HG02678 (cell line): ENCODE results near the gene SNRNP35.
"Not testable (repeated sequence)": the region's sequence is repeated elsewhere in the genome, so short reads cannot be mapped to it uniquely, and the experiment has no call there.

Experiments used
- ATAC-seq: cut with Tn5 transposase; IDR thresholded peaks from one replicate; pipeline ENCODE4 v1.9.1; 2021; ENCODE audit warnings: mild to moderate bottlenecking, moderate library complexity; ENCODE audit not compliant: unreplicated experiment

SNRNP35 gene, protein sequence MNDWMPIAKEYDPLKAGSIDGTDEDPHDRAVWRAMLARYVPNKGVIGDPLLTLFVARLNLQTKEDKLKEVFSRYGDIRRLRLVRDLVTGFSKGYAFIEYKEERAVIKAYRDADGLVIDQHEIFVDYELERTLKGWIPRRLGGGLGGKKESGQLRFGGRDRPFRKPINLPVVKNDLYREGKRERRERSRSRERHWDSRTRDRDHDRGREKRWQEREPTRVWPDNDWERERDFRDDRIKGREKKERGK

DNA sequence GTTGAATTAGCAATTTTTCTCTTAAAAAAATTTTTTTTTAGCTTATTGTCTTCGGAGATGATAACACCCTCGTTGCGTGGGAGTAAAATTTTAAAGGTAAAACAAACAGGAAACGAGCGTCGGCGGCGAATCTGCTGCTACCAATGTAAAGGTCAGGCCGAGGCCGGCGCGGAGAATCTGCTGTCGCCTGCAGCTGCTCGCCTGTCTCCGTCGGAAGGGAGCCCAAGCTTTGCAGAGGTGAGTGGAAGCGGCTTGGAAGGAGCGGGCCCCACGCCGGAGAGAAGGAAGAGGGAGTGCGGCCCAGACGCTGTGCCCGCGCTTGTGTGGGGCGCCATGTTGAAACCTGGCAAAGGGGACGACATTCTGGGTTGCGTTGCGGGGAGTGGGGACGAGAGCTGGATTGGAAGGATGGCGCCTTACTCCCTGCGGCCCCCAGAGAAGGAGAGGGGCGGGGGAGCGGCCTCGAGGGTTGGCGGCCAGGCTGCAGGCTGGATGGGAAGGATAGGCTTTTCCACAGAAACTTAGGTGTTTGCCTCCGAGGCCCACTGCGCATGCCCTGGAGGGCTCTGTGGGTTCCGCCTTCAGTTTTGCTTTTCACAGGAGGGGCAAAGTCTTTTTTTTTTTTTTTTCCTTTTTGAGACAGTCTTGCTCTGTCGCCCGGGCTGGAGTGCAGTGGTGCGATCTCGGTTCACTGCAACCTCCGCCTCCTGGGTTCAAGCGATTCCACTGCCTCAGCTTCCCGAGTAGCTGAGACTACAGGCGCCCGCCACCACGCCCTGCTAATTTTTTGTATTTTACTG, at the start of gene SNRNP35:
Gene SNRNP35 (plus strand): TSS at position 160 of the 800 bp plus-strand sequence. CDS start 7,402 bp downstream, outside the sequence.
- ATAC-seq: peak; percentile 64

DNA sequence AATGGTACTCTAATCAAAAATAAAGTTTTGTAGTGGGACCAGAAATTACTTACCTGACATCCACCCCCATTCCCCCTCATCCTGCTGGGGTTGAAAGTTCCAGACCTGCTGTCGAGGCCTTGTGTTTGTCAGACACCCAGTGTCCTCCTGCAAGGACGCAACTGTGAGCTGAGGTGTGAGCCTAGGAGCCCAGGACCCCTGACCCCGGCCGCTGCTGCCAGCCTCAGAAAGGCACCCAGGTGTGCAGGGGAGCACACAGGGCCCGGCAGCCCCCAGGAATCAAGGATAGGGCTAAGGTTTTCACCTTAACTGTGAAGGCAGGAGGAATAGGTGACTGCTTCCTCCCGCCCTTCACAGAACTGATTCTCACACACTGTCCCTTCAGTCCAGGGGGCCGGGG, 49.3 kb upstream of the SNRNP35 start:
- ATAC-seq: not testable (repeated sequence)

DNA sequence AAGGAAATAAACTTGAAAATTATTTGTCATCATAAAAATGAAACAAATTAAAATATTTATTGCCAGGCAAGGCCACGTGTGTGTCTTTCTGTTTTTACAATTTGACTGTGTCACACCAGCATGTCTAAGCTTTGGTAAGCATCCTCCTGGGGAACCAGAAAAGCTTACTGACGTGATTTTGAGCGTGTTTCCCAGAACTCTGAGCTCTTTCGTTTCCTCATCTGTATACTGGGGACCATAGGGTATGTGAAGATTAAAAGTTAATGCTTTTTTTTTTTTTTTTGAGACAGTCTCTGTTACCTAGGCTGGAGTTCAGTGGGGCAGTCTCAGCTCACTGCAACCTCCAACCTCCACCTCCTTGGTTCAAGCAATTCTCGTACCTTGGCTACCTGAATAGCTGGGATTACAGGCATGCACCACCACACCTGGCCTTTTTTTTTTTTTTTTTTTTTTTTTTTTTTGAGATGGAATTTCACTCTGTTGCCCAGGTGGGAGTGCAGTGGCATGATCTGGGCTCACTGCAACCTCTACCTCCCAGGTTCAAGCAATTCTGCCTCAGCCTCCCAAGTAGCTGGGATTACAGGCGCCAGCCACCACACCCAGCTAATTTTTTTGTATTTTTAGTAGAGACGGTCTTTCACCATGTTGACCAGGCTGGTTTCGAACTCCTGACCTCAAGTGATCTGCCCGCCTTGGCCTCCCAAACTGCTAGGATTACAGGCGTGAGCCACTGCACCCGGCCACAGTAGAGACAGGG, 48.5 kb upstream of the SNRNP35 start:
- not testable (repeated sequence) for ATAC-seq

DNA sequence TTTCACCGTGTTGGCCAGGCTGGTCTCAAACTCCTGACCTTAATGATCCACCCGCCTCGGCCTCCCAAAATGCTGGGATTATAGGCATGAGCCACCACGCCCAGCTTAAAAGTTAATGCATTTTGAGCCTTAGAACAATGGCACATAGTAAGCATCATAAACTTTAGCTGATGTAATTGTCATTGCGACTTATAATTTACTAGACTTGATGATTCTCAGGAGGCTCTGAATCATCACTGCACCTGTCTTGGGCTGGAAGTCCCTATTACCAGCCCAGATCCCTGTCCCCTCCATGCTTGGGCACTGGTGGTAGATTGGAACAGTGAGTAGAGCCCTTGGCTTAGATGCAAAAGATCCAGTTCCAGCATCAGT, 47.9 kb upstream of the SNRNP35 start:
- ATAC-seq: no peak

DNA sequence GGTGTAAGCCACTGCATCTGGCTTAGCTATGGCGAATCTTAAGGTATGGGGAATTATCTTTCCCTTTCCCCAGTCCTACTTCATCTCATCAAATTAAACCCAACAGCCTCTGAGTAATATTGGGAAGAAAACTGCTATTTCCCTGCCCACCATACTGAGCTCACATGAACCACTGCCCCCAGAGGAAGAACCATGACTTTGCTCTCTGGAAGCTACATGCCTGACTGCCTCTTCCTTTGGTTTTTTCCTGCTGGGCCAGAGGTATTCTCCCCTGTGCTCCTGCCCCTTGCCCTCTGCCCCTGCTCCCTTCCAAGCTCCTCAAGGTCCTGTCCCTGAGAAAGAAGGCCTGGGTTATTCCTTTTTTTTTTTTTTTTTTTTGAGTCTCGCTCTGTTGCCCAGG, 36.6 kb upstream of the SNRNP35 start:
- ATAC-seq: no peak

DNA sequence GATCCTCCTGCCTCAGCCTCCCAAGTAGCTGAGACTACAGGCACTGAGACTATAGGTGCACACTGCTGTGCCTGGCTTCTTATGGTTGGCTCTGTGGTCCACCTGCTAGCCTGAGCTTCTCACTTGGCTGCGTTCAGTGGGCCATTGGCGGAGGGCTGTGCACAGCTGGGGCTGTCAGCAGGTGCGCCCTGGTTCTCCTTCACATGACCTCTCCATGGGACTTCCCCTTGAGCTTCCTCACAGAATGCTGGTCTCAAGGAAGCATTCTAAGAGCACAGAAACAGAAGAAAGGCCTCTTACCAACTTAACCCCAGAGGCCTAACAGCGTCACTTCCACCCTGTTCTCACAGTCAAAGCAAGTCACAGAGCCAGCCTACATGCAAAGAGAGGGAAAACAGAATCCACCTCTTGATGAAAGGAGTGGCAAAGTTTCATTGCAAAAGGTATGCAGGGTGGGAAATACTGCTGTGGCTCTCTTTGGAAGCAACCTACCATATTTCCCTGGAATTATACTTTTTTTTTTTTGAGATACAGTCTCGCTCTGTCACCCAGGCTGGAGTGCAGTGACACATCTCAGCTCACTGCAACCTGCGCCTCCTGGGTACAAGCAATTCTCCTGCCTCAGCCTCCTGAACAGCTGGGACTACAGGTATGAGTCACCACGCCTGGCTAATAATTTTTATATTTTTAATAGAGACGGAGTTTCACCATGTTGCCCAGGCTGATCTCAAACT, 30.7 kb upstream of the SNRNP35 start:
- peak; percentile 94 for ATAC-seq

DNA sequence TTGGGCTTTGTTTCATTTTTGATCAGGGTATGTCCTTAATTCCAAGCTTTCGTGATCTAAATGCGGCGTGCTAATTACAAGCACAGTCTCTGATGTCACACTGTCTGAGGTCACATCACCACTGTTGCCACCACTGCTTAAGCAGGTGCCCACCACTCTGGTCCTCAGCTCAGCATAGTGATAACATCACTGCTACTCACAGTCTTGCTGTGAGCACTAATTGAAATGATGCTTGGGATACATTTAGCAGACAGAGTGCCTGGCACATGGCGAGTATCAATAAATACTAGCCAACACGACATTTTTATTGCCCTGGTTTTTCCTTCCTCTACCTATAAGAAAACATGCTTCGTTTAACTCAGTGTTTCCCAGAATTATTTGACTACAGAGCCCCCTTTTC, 29.3 kb upstream of the SNRNP35 start:
- ATAC-seq: no peak

DNA sequence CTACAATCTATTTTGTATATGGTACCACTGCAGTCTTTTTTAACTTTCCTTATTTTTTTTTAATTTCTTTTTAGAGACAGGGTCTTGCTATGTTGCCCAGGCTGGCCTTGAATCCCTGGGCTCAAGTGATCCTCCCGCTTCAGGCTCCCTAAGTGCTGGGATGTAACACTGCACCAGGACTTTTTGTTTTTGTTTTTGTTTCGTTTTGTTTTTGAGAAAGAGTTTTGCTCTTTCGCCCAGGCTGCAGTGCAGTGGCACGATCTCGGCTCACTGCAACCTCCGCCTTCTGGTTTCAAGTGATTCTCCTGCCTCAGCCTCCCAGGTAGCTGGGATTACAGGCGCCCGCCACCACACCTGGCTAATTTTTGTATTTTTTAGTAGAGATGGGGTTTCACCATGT, 28.8 kb upstream of the SNRNP35 start:
- not testable (repeated sequence) for ATAC-seq

DNA sequence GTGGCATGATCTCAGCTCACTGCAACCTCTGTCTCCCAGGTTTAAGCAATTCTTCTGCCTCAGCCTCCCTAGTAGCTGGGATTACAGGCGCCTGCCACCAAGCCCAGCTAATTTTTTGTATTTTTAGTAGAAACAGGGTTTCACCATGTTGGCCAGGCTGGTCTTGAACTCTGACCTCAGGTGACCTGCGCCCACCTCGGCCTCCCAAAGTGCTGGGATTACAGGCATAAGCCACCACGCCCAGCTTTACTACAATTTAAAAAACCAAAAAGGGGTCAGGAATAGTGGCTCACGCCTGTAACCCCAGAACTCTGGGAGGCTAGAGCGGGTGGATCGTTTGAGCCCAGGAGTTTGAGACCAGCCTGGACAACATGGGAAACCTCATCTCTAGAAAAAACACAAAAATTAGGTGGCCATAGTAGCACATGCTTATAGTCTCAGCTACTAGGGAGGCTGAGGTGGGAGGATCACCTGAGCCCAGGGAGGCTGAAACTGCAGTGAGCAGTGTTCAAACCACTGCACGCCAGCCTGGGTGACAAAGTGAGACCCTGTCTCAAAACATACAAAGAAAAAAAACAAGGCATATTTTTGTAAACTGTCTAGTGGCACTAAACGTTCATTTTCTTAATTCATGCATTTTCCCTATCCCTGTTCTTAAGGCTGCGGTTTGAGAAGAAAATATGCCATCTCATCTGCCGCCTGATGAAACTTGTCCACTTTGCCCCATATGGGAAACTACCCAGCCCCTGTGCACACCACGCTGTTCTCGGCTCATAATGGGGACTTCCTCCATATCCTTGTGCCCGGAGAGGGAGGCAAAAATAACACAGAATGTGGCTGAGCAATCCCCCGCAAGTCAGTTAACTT, 25.8 kb upstream of the SNRNP35 start:
- not testable (repeated sequence) for ATAC-seq

DNA sequence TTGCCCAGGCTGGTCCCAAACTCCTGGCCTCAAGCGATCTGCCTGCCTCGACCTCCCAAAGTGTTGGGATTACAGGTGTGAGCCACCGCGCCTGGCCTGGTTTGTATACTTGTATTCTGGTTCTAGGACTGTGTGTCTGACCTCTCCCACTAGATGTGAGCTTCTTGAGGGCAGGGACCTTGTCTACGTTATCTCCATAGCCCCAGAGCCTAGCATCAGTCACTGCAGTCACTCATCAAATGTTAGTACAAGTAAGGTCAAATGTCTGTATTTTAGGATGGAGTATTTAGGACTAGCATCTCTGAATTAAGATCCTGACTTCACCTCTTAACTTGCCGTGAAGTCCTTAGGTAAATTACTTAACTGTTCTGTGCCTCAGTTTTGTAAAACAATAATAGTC, 24.3 kb upstream of the SNRNP35 start:
- no peak for ATAC-seq

DNA sequence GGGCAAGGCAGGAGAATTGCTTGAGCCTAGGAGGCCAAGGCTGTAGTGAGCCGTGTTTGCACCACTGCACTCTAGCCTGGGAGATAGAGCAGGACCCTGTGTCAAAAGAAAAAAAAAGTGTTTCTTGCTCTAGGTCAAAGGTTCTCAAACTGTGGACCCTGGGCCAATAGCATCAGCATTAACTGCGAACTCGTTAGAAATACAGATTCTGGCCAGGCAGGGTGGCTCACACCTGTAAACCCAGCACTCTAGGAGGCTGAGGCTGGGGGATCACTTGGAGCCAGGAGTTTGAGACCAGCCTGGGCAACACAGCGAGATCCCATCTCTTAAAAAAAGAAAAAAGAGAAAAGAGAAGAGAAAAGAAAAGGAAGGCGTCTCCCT, 22.3 kb upstream of the SNRNP35 start:
- ATAC-seq: no peak

DNA sequence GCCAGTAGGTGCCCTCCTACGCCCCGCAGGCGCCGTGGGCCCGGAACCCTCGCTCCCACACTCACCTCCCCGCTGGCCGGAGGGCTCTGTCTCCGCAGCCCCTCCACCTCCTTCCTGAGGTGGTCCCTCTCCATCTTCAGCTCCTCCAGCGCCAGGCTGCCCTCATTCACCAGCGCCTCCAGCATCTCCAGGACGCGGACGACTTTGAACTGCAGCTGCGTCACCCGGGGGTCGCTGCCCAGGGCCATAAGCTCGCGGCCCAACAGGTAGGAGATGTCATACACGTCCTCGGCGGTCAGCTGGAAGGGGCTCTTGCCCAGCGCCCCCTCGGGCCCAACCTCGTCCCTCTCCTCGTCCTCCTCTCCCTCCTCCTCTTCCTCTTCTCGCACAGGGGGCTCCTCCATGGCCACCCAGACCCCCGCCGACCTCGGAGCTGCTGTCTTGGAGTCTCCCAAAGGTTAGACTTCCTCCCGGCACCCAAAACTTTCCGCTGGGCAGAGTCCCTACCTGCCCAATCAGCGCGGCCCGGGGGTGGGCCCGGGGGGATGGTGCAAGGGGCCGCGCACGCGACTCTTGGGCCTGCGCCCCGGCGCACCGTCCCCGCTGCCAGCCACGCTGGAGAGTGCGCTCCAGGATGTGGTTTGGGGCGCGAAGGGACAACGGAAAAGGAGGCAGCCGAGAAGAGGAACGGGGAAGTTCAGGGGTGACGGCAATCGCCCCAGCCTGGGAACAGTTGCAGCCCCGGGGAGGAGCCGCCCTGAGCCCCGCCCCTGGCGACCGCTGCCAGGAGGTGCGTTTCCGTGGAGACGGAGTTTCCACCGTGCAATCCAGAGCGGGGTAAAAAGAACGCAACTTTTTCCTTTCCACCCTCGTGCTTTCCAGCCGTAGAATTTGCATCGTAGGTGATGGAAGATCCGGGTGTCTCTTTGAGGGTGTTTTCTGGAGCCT, 21.6 kb upstream of the SNRNP35 start, which contains the start of gene RILPL2:
Gene RILPL2 (minus strand): TSS at position 668 of the 948 bp plus-strand sequence. CDS start 264 bp downstream, at position 404.
- ATAC-seq: peak; percentile 75

DNA sequence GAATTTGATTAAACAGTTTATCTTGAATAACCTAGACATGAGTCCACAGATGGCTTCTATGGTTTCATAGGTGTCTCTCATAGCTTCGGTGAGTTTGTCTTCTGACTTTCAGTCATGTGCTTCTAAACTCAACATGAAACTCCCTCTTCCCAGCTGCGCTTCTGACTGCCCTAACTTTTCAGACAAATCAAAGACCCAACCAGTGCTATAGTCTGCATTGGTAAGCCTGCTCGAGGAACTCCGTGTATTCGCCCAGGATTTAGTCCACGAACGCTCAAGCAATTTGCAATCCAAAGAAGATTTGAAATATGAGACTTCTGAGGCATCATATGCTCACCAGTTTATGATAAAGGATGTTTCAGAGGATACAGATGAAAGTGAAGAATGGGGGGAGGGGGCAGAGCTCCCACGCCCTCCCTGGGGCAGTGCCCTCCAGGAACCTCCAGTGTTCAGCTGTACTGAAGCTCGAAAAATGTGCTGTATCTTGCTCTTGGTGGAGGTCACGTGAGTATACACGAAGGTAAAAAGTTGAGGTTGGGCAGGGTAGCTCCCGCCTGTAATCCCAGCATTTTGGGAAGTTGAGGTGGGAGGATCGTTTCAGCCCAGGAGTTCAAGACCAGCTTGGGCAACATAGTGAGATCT, 16.3 kb upstream of the SNRNP35 start:
- ATAC-seq: peak; percentile 65

DNA sequence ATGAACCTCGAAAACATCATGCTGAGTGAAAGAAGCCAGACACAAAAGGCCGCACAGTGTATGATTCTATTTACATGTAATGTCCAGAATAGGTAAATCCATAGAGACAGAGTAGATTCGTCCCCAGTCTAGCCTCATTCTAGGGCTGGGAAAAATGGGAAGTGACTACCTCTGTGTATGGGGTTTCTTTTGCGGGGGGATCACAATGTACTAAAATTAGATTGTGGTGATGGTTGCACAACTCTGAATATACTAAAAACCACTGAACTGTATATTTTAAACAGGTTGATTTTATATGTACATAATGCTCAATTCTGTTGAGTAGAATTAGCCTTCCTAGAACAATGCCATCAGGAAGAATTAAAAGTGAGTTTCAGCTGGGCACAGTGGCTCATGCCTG, 15.2 kb upstream of the SNRNP35 start:
- no peak for ATAC-seq

DNA sequence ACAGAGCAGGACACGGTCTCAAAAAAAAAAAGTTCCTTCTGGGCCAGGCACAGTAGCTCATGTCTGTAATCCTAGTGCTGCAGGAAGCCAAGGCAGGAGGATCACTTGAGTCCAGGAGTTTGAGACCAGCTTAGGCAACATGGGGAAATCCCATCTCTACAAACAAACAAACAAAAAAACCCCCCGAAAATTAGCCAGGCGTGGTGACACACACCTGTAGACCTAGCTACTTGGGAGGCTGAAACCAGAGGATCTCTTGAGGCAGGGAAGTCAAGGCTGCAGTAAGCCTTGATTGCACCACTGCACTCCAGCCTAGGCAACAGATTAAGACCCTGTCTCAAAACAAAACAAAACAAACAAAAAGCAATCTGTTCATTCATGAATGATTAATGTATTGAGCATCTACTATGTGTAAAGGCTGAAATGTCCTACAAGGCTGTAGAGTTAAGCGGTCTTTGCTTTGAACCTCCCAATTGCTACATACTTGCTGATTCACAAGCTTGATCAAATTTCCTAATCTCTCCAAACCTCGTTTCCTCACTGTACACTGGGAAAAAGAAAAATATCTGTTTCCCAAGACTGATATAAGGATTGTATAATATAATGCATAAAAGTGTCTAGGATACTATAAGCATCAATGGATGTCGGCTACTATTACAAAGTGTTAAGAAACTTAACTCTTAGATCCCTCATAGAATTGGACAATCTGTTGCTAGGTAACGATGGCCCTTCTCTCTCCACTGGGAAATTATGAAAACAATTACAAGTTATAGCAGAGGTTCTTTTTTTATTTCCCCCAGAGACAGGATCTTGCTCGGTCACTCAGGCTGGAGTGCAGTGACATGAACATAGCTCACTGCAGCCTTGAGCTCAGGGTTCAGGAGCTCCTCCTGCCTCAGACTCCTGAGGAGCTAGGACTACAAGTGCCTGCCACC, 13.6 kb upstream of the SNRNP35 start:
- ATAC-seq: no peak

DNA sequence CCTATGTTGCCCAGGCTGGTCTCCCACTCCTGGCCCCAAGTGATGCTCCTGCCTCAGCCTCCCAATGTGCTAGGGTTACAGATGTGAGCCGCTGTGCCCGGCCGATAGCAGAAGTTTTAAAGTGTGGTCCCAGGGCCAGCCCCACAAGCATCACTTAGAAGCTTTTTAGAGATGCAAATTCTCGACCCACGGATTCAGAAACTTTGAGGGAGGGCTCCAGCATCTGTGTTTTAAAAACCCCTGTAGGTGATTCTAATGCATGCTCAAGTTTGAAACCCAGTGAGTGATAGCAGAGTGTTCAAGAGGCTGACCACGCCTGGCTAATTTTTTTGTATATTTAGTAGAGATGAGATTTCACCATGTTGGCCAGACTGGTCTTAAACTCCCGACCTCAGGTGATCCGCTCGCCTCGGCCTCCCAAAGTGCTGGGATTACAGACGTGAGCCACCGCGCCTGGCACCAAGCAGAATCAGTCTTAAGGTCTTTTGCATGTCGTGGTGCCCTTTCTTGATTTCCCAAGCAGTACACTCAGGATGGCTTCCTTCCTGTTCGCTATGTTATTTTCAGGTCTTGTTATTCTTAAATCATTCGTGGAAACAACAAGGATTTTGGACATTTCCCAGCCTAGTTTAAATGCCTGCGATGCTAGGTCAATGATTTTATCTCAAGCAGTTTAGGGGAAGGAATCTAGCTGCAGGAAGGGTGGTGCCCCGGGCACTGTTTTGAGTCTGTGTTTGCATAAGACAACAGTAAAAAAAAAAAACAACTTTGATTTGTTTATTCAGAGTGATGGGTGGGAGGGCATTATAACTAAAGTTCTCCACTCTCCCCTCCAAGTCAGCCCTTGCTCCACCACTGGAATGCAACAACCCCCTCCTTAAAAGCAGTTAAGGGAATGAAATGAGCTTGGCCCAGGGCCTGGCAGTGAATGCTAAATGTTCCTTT, 12.3 kb upstream of the SNRNP35 start:
- ATAC-seq: no peak
